A673 (cell line): ENCODE results near the gene HMGA1.

ENCODE experiments used
- EZH2 ChIP-seq: fragments of 200-600 bp; sonication (generic); IDR thresholded peaks from 2 replicates; pipeline ENCODE4 v1.6.1; 2017; ENCODE audit warnings: borderline replicate concordance, low read depth, mild to moderate bottlenecking, mixed read lengths, antibody characterized with exemption, low read length; ENCODE audit not compliant: poor library complexity, severe bottlenecking
- TF ChIP-seq, protein P1 (sequence below): fragments of 300-800, 200-600 bp; sonication (generic); conservative IDR thresholded peaks from 2 replicates; pipeline ENCODE4 v1.5.1; 2017; ENCODE audit warnings: low read depth, mild to moderate bottlenecking, antibody characterized with exemption, low read length, moderate library complexity, mixed read lengths

DNA sequence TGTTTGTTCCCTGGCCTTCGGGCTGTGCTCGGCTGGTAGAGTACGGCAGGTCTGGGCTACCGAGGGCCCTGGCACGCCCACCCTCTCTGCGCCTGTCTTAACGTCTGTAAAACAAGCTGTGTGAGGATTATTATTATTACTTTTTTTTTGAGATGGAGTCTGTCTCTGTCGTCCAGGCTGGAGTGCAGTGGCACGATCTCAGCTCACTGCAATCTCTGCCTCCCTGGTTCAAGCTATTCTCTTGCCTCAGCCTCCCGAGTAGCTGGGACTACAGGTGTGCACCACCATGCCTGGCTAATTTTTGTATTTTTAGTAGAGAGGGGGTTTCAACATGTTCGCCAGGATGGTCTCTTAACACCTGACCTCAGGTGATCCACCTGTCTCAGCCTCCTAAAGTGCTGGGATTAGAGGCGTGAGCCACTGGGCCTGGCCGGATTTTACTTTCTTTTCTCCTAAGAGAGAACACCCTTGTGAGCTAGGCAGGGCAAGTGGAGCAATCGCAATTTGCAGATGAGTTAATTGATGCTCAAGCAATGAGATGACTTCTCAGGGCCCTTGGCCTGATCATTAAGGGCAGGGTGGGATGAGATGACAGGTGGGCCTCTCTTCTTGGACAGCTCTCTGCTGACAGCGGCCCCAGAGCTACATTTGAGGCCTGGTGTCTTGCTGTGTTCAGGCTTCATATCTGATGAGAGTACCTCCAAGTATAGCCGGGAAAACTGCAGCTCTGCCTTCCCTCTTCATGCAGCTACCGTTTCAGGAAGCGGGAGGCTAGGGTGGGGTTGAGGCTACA, 13.0 kb downstream of the HMGA1 start:
- TF ChIP-seq, protein P1, sequence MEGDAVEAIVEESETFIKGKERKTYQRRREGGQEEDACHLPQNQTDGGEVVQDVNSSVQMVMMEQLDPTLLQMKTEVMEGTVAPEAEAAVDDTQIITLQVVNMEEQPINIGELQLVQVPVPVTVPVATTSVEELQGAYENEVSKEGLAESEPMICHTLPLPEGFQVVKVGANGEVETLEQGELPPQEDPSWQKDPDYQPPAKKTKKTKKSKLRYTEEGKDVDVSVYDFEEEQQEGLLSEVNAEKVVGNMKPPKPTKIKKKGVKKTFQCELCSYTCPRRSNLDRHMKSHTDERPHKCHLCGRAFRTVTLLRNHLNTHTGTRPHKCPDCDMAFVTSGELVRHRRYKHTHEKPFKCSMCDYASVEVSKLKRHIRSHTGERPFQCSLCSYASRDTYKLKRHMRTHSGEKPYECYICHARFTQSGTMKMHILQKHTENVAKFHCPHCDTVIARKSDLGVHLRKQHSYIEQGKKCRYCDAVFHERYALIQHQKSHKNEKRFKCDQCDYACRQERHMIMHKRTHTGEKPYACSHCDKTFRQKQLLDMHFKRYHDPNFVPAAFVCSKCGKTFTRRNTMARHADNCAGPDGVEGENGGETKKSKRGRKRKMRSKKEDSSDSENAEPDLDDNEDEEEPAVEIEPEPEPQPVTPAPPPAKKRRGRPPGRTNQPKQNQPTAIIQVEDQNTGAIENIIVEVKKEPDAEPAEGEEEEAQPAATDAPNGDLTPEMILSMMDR = no peak
- no peak for TF ChIP-seq EZH2
